Heart left ventricle (tissue), 16 donors: ENCODE results near the gene DES. TPM values are rescaled to one million over a fixed set of nuclear protein-coding genes. Genes with fewer than 3 reads are reported as not detected.

Source experiments
- ATAC-seq, 4 donors: fragments of 200-7000 bp; cut with Tn5 transposase; one replicate each; pipeline ENCODE4 v1.9.1; 2020 to 2022; ENCODE audit warnings: moderate library complexity in 4 of 4, mild to moderate bottlenecking in 3 of 4, moderate number of reproducible peaks in 1 of 4
- DNase-seq, 5 donors: peaks; one replicate each; pipeline ENCODE4 v3.0.0-alpha.2; 2020
- H3K27ac ChIP-seq, 12 donors: fragments of 200-600 bp; sonication (generic) in 4 of 12; one replicate each; pipeline versions ENCODE4 v1.5.0 to v1.8.0; 2016 to 2022; ENCODE audit warnings: mild to moderate bottlenecking in 2 of 12
- H3K27me3 ChIP-seq, 9 donors: fragments of 200-600 bp; sonication (generic) in 2 of 9; one replicate each; pipeline versions ENCODE4 v1.5.1 to v1.8.0; 2016 to 2022; ENCODE audit warnings: mild to moderate bottlenecking in 3 of 9
- H3K36me3 ChIP-seq, 9 donors: fragments of 200-600 bp; sonication (generic) in 2 of 9; one replicate each; pipeline versions ENCODE4 v1.5.0 to v1.8.0; 2018 to 2022; ENCODE audit warnings: mild to moderate bottlenecking in 2 of 9
- H3K4me1 ChIP-seq, 12 donors: fragments of 200-600 bp; sonication (generic) in 4 of 12; one replicate each; pipeline versions ENCODE4 v1.5.0 to v1.8.0; 2016 to 2022; ENCODE audit warnings: mild to moderate bottlenecking in 3 of 12
- H3K4me3 ChIP-seq, 12 donors: fragments of 200-600 bp; sonication (generic) in 4 of 12; one replicate each; pipeline versions ENCODE4 v1.5.0 to v1.8.0; 2017 to 2022; ENCODE audit warnings: mild to moderate bottlenecking in 9 of 12, moderate library complexity in 4 of 12
- H3K9me3 ChIP-seq, 12 donors: fragments of 200-600 bp; sonication (generic) in 4 of 12; one replicate each; pipeline versions ENCODE4 v1.5.0 to v1.8.0; 2016 to 2022; ENCODE audit warnings: mild to moderate bottlenecking in 1 of 12
- POLR2A ChIP-seq, 2 donors: fragments of 450-650 bp; IDR thresholded peaks; one replicate each; pipeline ENCODE4 v1.6.1; 2017; ENCODE audit warnings: antibody characterized with exemption in 2 of 2, mild to moderate bottlenecking in 2 of 2, moderate library complexity in 2 of 2
- WGBS, 4 donors: extraction: QIAGEN DNeasy Blood & Tissue Kit in 2 of 4; methylation state at CpG; one replicate each; pipeline versions ENCODE4 v1.1.5 to v1.1.7; 2013 to 2018; 5-methylcytosine and 5-hydroxymethylcytosine counted together
- intact Hi-C, 10 donors: fragments of 100-400 bp; cut with DNase I; formaldehyde crosslinking; loops; one replicate each; pipeline versions ENCODE4 v1.11.1 to v1.14.2; 2022
- polyA plus RNA-seq, 2 donors: library from polyadenylated mRNA; stranded (reverse); fragments of 200-250 nt; gene quantifications; one replicate each; pipeline ENCODE4 v1.2.3, GENCODE V29; 2013
- total RNA-seq, 9 donors: library from RNA; depleted of rRNA in 2 of 9; stranded (reverse); fragments of >200 nt in 2 of 9; fragmentation: NEBNext Ultra II Directional in 3 of 9; extraction: Animal tissue kit (Norgen Biotek cat#: 25700) in 3 of 9; gene quantifications; one replicate each; pipeline versions ENCODE4 v1.1.0 to v1.2.4, GENCODE V29; 2016 to 2023
- TF ChIP-seq, protein P1 (sequence below), 12 donors: fragments of 200-600 bp; sonication (generic) in 4 of 12; IDR thresholded peaks; one replicate each; pipeline versions ENCODE4 v1.5.0 to v1.8.0; 2018 to 2022; ENCODE audit warnings: antibody characterized with exemption in 12 of 12, mild to moderate bottlenecking in 5 of 12
- donor health status: ischemic (EF 13 %, LVEDD 7.1; RV severe dilation, severe dysfunction).
- donor health status: healthy with polysubstance abuse.
- donor health status: DM: no; HTN: yes; CAD: no.
- donor health status: DM: no; HTN: no; CAD: no.
- donor health status: ischemic (EF 25% LVEDD 6.9; RV normal size, moderate dysfunction).
- donor health status: ischemic (EF 25% LVEDD 5.7; RV mildly dilated, moderate dysfunction).
- donor health status: healthy.
- donor health status: DM: yes; HTN: yes; CAD: no.
- donor health status: ischemic (EF 35%, LVEDD 5.7; RV mildly dilated, moderate dysfunction).
- donor health status: nonischemic (EF 11% LVEDD 7.7; RV severe dilation, severe dysfunction).
- donor health status: DM: yes; HTN: yes; CAD: no.
- donor health status: PGD.
- donor health status: ischemic (EF 29% LVEDD 5.4; RV normal size, mild dysfunction).
- donor health status: nonischemic (EF 23%, LVEDD 6.1; RV moderate dilation, normal function).

DES gene
- total and polyA plus RNA-seq, 11 donors, result 9,618 to 28,674 (median 17,979) TPM

- ATAC-seq, result no peak
- whole genome bisulfite sequencing, 4 donors, result 73 to 95% (median 87%) methylated on average over 1 of the region's 1 CpG
- TF ChIP-seq POLR2A (IDR thresholded peaks at IDR 0.05), result no peak
- TF ChIP-seq, protein P1, sequence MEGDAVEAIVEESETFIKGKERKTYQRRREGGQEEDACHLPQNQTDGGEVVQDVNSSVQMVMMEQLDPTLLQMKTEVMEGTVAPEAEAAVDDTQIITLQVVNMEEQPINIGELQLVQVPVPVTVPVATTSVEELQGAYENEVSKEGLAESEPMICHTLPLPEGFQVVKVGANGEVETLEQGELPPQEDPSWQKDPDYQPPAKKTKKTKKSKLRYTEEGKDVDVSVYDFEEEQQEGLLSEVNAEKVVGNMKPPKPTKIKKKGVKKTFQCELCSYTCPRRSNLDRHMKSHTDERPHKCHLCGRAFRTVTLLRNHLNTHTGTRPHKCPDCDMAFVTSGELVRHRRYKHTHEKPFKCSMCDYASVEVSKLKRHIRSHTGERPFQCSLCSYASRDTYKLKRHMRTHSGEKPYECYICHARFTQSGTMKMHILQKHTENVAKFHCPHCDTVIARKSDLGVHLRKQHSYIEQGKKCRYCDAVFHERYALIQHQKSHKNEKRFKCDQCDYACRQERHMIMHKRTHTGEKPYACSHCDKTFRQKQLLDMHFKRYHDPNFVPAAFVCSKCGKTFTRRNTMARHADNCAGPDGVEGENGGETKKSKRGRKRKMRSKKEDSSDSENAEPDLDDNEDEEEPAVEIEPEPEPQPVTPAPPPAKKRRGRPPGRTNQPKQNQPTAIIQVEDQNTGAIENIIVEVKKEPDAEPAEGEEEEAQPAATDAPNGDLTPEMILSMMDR (IDR thresholded peaks at IDR 0.05), result no peak
- DNase-seq, result no peak
- H3K9me3 ChIP-seq, result no peaks in the 10 kb centered on the region
- no peak overlapping the region for H3K4me3 ChIP-seq
- intact Hi-C loops, result no loop called here
- peaks cover 0 to 16% (median 0%) of the 10 kb centered on the region in 9 donors for H3K36me3 ChIP-seq
- peaks cover 0 to 41% (median 5%) of the 10 kb centered on the region in 9 donors for H3K27me3 ChIP-seq
- H3K4me1 ChIP-seq, result peaks cover 0 to 69% (median 9%) of the 10 kb centered on the region in 12 donors
- peak overlapping the region in 8 of 12 donors; percentile 21 to 96 (median 62) for H3K27ac ChIP-seq
Measured at GRCh38 chr2:219446689-219447088, 28.5 kb downstream of the DES start.

- DNase-seq, result peak in 1 of 5 donors; percentile 54
- peak overlapping the region in 5 of 12 donors; percentile 13 to 96 (median 67) for H3K27ac ChIP-seq
- intact Hi-C loops, result no loop called here
Measured at GRCh38 chr2:219447242-219448098, 29.3 kb downstream of the DES start.

DNA sequence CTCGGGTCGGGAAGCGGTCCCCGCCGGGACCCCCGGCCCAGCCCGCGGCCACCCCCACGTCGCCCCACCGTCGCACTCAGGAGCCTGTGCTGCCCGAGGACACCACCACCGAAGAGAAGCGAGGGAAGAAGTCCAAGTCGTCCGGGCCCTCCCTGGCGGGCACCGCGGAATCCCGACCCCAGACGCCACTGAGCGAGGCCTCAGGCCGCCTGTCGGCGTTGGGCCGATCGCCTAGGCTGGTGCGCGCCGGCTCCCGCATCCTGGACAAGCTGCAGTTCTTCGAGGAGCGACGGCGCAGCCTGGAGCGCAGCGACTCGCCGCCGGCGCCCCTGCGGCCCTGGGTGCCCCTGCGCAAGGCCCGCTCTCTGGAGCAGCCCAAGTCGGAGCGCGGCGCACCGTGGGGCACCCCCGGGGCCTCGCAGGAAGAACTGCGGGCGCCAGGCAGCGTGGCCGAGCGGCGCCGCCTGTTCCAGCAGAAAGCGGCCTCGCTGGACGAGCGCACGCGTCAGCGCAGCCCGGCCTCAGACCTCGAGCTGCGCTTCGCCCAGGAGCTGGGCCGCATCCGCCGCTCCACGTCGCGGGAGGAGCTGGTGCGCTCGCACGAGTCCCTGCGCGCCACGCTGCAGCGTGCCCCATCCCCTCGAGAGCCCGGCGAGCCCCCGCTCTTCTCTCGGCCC, 30.1 kb downstream of the DES start:
- ATAC-seq (no peak), DNase-seq (no peak)
- TF ChIP-seq POLR2A (IDR thresholded peaks at IDR 0.05), result no peak
- TF ChIP-seq, protein P1 (IDR thresholded peaks at IDR 0.05), result no peak
- intact Hi-C loops, result no loop called here
- 43 to 71% (median 47%) methylated on average over 25 to 88 of the region's 88 CpGs for WGBS, 4 donors
- Histone ChIP-seq H3K27ac (peak overlapping the region in 2 of 12 donors; percentile 67 to 96), H3K4me1 (peaks cover 0 to 71% (median 20%) of the 10 kb centered on the region in 12 donors), H3K27me3 (peaks cover 0 to 27% (median 0%) of the 10 kb centered on the region in 9 donors), H3K4me3 (no peak overlapping the region), H3K36me3 (peaks cover 0 to 16% (median 0%) of the 10 kb centered on the region in 9 donors), H3K9me3 (no peaks in the 10 kb centered on the region)

More at GRCh38 chr2:219447242-219448098, 29.3 kb downstream of the DES start:
- Histone ChIP-seq H3K36me3 (peaks cover 0 to 16% (median 0%) of the 10 kb centered on the region in 9 donors), H3K27me3 (peaks cover 0 to 34% (median 0%) of the 10 kb centered on the region in 9 donors), H3K9me3 (no peaks in the 10 kb centered on the region), H3K4me1 (peaks cover 0 to 69% (median 14%) of the 10 kb centered on the region in 12 donors), H3K4me3 (no peak overlapping the region)
- no peak for TF ChIP-seq POLR2A (IDR thresholded peaks at IDR 0.05)
- TF ChIP-seq, protein P1 (IDR thresholded peaks at IDR 0.05), result no peak
- no peak for ATAC-seq
- WGBS, 4 donors, result 68 to 72% (median 70%) methylated on average over 12 to 23 of the region's 23 CpGs
